ENCODE results near the gene AIF1. TPM values are rescaled to one million over a fixed set of nuclear protein-coding genes. Genes with fewer than 3 reads are reported as not detected.

The AIF1 gene
- total and polyA plus RNA-seq, 9 donors = 4.5 to 82.4 (median 13.3) TPM

DNA sequence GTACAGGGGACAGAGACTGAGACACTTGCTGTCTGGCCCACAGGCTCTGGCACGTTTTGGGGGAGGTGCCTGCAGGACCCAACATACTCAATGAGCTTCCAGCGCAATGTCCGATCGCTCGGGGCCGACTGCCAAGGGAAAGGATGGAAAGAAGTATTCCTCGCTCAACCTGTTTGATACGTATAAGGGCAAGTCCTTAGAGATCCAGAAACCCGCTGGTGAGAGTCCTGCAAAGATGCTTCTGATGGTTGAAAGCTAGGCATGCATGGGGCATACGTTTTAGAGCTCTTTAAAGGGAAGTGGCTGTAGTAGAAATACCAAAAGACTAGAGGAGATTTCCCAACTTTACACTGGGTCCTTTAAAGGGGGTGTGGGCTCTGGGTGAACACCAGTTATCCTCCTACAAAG lies 7.7 kb downstream of the AIF1 start:
- Histone ChIP-seq H3K4me3 (no peak overlapping the region), H3K27ac (peak overlapping the region in 1 of 2 donors; percentile 98), H3K9me3 (no peaks in the 10 kb centered on the region), H3K27me3 (no peaks in the 10 kb centered on the region), H3K4me1 (ENCODE audit: insufficient read depth) (peaks cover 1% of the 10 kb centered on the region), H3K36me3 (no peaks in the 10 kb centered on the region)
- 32 to 54% (median 33%) methylated on average over 10 of the region's 10 CpGs for WGBS, 3 donors
- DNase-seq = no peak
- no peak for TF ChIP-seq EP300 (IDR thresholded peaks at IDR 0.05)
- no peak for TF ChIP-seq POLR2A (IDR thresholded peaks at IDR 0.05)
- TF ChIP-seq CTCF (IDR thresholded peaks at IDR 0.05) = no peak
- intact Hi-C loops (cut with DNase I) = loop anchor here in 1 of 4 donors (5.0 kb wide), 1 partner anchor 1655 kb away; no protein-coding TSS in a partner anchor

GRCh38 chr6:31624070-31624469 lies 9.0 kb downstream of the AIF1 start:
- TF ChIP-seq CTCF (IDR thresholded peaks at IDR 0.05) = no peak
- TF ChIP-seq EP300 (IDR thresholded peaks at IDR 0.05) = no peak
- no peaks in the 10 kb centered on the region for H3K36me3 ChIP-seq
- intact Hi-C loops (cut with DNase I) = loop anchor here in 1 of 4 donors (5.0 kb wide), 1 partner anchor 1657 kb away; no protein-coding TSS in a partner anchor

GRCh38 chr6:31626952-31627351 lies 11.9 kb downstream of the AIF1 start:
- Histone ChIP-seq H3K4me1 (ENCODE audit: insufficient read depth) (peaks cover 1% of the 10 kb centered on the region), H3K36me3 (no peaks in the 10 kb centered on the region), H3K4me3 (no peak overlapping the region), H3K27ac (no peak overlapping the region), H3K27me3 (no peaks in the 10 kb centered on the region), H3K9me3 (no peaks in the 10 kb centered on the region)
- DNase-seq = no peak
- intact Hi-C loops (cut with DNase I) = no loop called here
- no peak for TF ChIP-seq CTCF (IDR thresholded peaks at IDR 0.05)
- TF ChIP-seq POLR2A (IDR thresholded peaks at IDR 0.05) = no peak
- no peak for TF ChIP-seq EP300 (IDR thresholded peaks at IDR 0.05)
- 81 to 84% (median 83%) methylated on average over 10 of the region's 10 CpGs for WGBS, 3 donors

More at GRCh38 chr6:31624070-31624469, 9.0 kb downstream of the AIF1 start:
- DNase-seq = no peak
- H3K4me1 ChIP-seq (ENCODE audit: insufficient read depth) = peaks cover 1% of the 10 kb centered on the region
- no peak overlapping the region for H3K27ac ChIP-seq
- no peaks in the 10 kb centered on the region for H3K9me3 ChIP-seq
- no peak overlapping the region for H3K4me3 ChIP-seq
- H3K27me3 ChIP-seq = no peaks in the 10 kb centered on the region
- WGBS, 3 donors = 80 to 87% (median 83%) methylated on average over 10 of the region's 10 CpGs

DNA sequence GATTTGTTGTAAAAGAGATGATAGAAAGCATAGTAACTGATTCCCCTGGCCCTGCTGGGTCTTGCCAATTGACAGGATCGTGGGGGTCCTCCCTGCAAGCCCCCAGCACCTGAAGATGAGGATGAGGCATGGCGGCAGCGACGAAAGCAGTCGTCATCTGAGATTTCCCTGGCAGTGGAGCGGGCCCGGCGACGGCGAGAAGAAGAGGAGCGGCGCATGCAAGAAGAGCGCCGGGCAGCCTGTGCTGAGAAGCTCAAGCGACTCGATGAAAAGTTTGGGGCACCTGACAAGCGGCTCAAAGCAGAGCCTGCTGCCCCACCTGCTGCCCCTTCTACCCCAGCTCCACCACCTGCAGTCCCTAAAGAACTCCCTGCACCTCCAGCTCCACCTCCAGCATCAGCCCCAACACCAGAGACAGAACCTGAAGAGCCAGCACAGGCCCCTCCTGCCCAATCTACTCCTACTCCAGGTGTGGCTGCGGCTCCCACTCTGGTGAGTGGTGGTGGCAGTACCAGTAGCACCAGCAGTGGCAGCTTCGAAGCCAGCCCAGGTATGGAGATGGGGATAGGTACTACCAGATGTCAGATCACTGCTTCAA lies 12.8 kb downstream of the AIF1 start:
- Histone ChIP-seq H3K27ac (no peak overlapping the region), H3K4me1 (ENCODE audit: insufficient read depth) (no peaks in the 10 kb centered on the region), H3K36me3 (no peaks in the 10 kb centered on the region), H3K9me3 (no peaks in the 10 kb centered on the region), H3K4me3 (no peak overlapping the region), H3K27me3 (no peaks in the 10 kb centered on the region)
- DNase-seq = no peak
- no peak for TF ChIP-seq CTCF (IDR thresholded peaks at IDR 0.05)
- TF ChIP-seq EP300 (IDR thresholded peaks at IDR 0.05) = no peak
- TF ChIP-seq POLR2A (IDR thresholded peaks at IDR 0.05) = no peak
- 96 to 97% (median 96%) methylated on average over 19 of the region's 19 CpGs for WGBS, 3 donors
- intact Hi-C loops (cut with DNase I) = no loop called here
